GM10266 (cell line): ENCODE results near the gene CBLB.

Experiments used
- DNase-seq: peaks from one replicate; pipeline ENCODE4 v3.0.0; 2012; ENCODE audit errors: extremely low spot score
- CTCF ChIP-seq: IDR thresholded peaks from 2 replicates; pipeline ENCODE4 v1.5.1; 2012; ENCODE audit warnings: mild to moderate bottlenecking, low read depth; ENCODE audit not compliant: control insufficient read depth, insufficient read depth; ENCODE audit errors: missing control alignments

Gene CBLB

GRCh38 chr3:105858017-105858416 is 10.8 kb downstream of the CBLB start:
- no peak for TF ChIP-seq CTCF

GRCh38 chr3:105857601-105858000 is 11.2 kb downstream of the CBLB start:
- no peak for DNase-seq

More at GRCh38 chr3:105858017-105858416, 10.8 kb downstream of the CBLB start:
- no peak for DNase-seq

GRCh38 chr3:105856605-105857004 is 12.2 kb downstream of the CBLB start:
- no peak for TF ChIP-seq CTCF
- no peak for DNase-seq

More at GRCh38 chr3:105857601-105858000, 11.2 kb downstream of the CBLB start:
- TF ChIP-seq CTCF: no peak

GRCh38 chr3:105853801-105854432 is 14.9 kb downstream of the CBLB start:
- no peak for DNase-seq

GRCh38 chr3:105851582-105851981 is 17.2 kb downstream of the CBLB start:
- no peak for DNase-seq
- TF ChIP-seq CTCF: no peak

More at GRCh38 chr3:105853801-105854432, 14.9 kb downstream of the CBLB start:
- no peak for TF ChIP-seq CTCF

GRCh38 chr3:105851176-105851575 is 17.6 kb downstream of the CBLB start:
- no peak for DNase-seq
- TF ChIP-seq CTCF: no peak

- no peak for TF ChIP-seq CTCF
- DNase-seq: no peak
Measured at GRCh38 chr3:105850593-105850992, 18.2 kb downstream of the CBLB start.
